ENCODE results near the gene YIPF7. TPM values are rescaled to one million over a fixed set of nuclear protein-coding genes. Genes with fewer than 3 reads are reported as not detected.

Gene YIPF7
- total and polyA plus RNA-seq, 4 donors = not detected

- Histone ChIP-seq H3K9me3 (ENCODE audit: control insufficient read depth in 4 of 4, low read length in 3 of 4) (no peaks in the 10 kb centered on the region), H3K27me3 (ENCODE audit: control insufficient read depth in 4 of 4, insufficient read depth in 4 of 4, low read length in 3 of 4) (peaks cover 0 to 3% (median under 1%) of the 10 kb centered on the region in 4 donors), H3K4me1 (ENCODE audit: control insufficient read depth in 4 of 4, insufficient read depth in 4 of 4, low read length in 3 of 4) (no peaks in the 10 kb centered on the region), H3K9ac (ENCODE audit: low read depth in 1 of 2, low read length in 2 of 2) (no peak overlapping the region), H3K36me3 (ENCODE audit: control insufficient read depth in 4 of 4, insufficient read depth in 3 of 4, low read depth in 1 of 4, low read length in 3 of 4) (no peaks in the 10 kb centered on the region), H3K4me3 (ENCODE audit: low read depth in 1 of 3, low read length in 3 of 3) (no peak overlapping the region), H3K27ac (ENCODE audit: low read depth in 1 of 2, low read length in 2 of 2) (no peak overlapping the region)
- WGBS = 78% methylated on average over 8 of the region's 8 CpGs
- DNase-seq (ENCODE audit: low spot score) = no peak
- no peak for TF ChIP-seq TAF1 (conservative IDR thresholded peaks at IDR 0.05)
- TF ChIP-seq ATF3 (IDR thresholded peaks at IDR 0.05) = no peak
- TF ChIP-seq RXRA (IDR thresholded peaks at IDR 0.05) = no peak
- TF ChIP-seq HNF4A (conservative IDR thresholded peaks at IDR 0.05) = no peak
- no peak for TF ChIP-seq MAX (IDR thresholded peaks at IDR 0.05)
- TF ChIP-seq NR2F2 (IDR thresholded peaks at IDR 0.05) = no peak
- TF ChIP-seq REST (IDR thresholded peaks at IDR 0.05) = no peak
- no peak for TF ChIP-seq FOXA1 (IDR thresholded peaks at IDR 0.05)
- no peak for TF ChIP-seq ZBTB33 (IDR thresholded peaks at IDR 0.05)
- TF ChIP-seq CTCF (IDR thresholded peaks at IDR 0.05; ENCODE audit: low read depth, low read length, missing input control) = no peak
- no peak for TF ChIP-seq JUND (IDR thresholded peaks at IDR 0.05)
- no peak for TF ChIP-seq YY1 (IDR thresholded peaks at IDR 0.05)
- no peak for TF ChIP-seq HNF4G (IDR thresholded peaks at IDR 0.05)
- no peak for TF ChIP-seq GABPA (IDR thresholded peaks at IDR 0.05 in 1 of 2, conservative IDR thresholded peaks at IDR 0.05 in 1 of 2)
- no peak for TF ChIP-seq SP1 (IDR thresholded peaks at IDR 0.05)
- no peak for TF ChIP-seq RAD21 (IDR thresholded peaks at IDR 0.05)
Observed at GRCh38 chr4:44632733-44633132, 18.7 kb downstream of the YIPF7 start.

- no peak for DNase-seq (ENCODE audit: low spot score)
- Histone ChIP-seq H3K9me3 (ENCODE audit: control insufficient read depth in 4 of 4, low read length in 3 of 4) (no peaks in the 10 kb centered on the region), H3K36me3 (ENCODE audit: control insufficient read depth in 4 of 4, insufficient read depth in 3 of 4, low read depth in 1 of 4, low read length in 3 of 4) (no peaks in the 10 kb centered on the region), H3K27ac (ENCODE audit: low read depth in 1 of 2, low read length in 2 of 2) (no peak overlapping the region), H3K4me3 (ENCODE audit: low read depth in 1 of 3, low read length in 3 of 3) (no peak overlapping the region), H3K4me1 (ENCODE audit: control insufficient read depth in 4 of 4, insufficient read depth in 4 of 4, low read length in 3 of 4) (no peaks in the 10 kb centered on the region), H3K9ac (ENCODE audit: low read depth in 1 of 2, low read length in 2 of 2) (no peak overlapping the region), H3K27me3 (ENCODE audit: control insufficient read depth in 4 of 4, insufficient read depth in 4 of 4, low read length in 3 of 4) (peaks cover 0 to 3% (median under 1%) of the 10 kb centered on the region in 4 donors)
- 76% methylated on average over 4 of the region's 4 CpGs for WGBS
- TF ChIP-seq FOXA1 (IDR thresholded peaks at IDR 0.05) (no peak), YY1 (IDR thresholded peaks at IDR 0.05) (no peak), HNF4A (conservative IDR thresholded peaks at IDR 0.05) (no peak), ATF3 (IDR thresholded peaks at IDR 0.05) (no peak), EGR1 (IDR thresholded peaks at IDR 0.05; ENCODE audit: low read depth in 2 of 2) (no peak), TAF1 (conservative IDR thresholded peaks at IDR 0.05) (no peak), CTCF (IDR thresholded peaks at IDR 0.05; ENCODE audit: low read depth, low read length, missing input control) (no peak), FOXA2 (IDR thresholded peaks at IDR 0.05) (no peak), SP1 (IDR thresholded peaks at IDR 0.05) (no peak), REST (IDR thresholded peaks at IDR 0.05) (no peak), GABPA (IDR thresholded peaks at IDR 0.05 in 1 of 2, conservative IDR thresholded peaks at IDR 0.05 in 1 of 2) (no peak)
Observed at GRCh38 chr4:44632089-44632488, 19.3 kb downstream of the YIPF7 start.
